H1 (cell line): ENCODE results near the gene EEF1G. TPM values are rescaled to one million over a fixed set of nuclear protein-coding genes. Genes with fewer than 3 reads are reported as not detected.
A peak's percentile ranks its signal among the peaks of the same experiment; 100 is the strongest.

Experiments used
- CTCF ChIA-PET: fragments of 300-600 bp; sonication (Branson Sonifier 250); formaldehyde crosslinking; loops from one replicate; lab custom pipeline; 2021; ENCODE audit not compliant: partially characterized antibody; lab: Charles Lee
- POLR2A ChIA-PET: fragments of 300-600 bp; sonication (Branson Sonifier 250); formaldehyde crosslinking; loops from one replicate; lab custom pipeline; 2021; ENCODE audit warnings: inconsistent platforms; ENCODE audit not compliant: partially characterized antibody; lab: Charles Lee
- DNase-seq, 2 experiments: peaks; one replicate each; pipeline versions ENCODE4 v3.0.0 to v3.0.0-alpha.2; 2010 to 2022; ENCODE audit warnings: low spot score in 2 of 2, low read depth in 1 of 2, mixed read lengths in 1 of 2
- FAIRE-seq: peaks from 2 replicates; lab custom pipeline; 2011; peaks lifted over from hg19 to GRCh38; lab: Jason Lieb, UNC
- H2AFZ ChIP-seq: 2 replicates; pipeline ENCODE4 v1.8.1; 2012; ENCODE audit warnings: low read length, inconsistent platforms
- H2AK5ac ChIP-seq: 2 replicates; pipeline ENCODE4 v1.6.1; 2013; ENCODE audit warnings: low read depth, low read length
- H2BK120ac ChIP-seq: replicated peaks from 2 replicates; pipeline ENCODE3; 2013; ENCODE audit warnings: low read depth, low read length, inconsistent platforms
- H2BK12ac ChIP-seq: 2 replicates; pipeline ENCODE4 v1.6.1; 2013; ENCODE audit warnings: low read depth, low read length
- H2BK15ac ChIP-seq: 2 replicates; pipeline ENCODE4 v1.6.1; 2013; ENCODE audit warnings: low read length
- H2BK20ac ChIP-seq: 2 replicates; pipeline ENCODE4 v1.6.1; 2013; ENCODE audit warnings: low read length
- H2BK5ac ChIP-seq: 2 replicates; pipeline ENCODE4 v1.6.1; 2013; ENCODE audit warnings: low read depth, low read length
- H3K14ac ChIP-seq: 2 replicates; pipeline ENCODE4 v1.6.1; 2013; ENCODE audit warnings: inconsistent platforms; ENCODE audit not compliant: insufficient read length
- H3K18ac ChIP-seq: 2 replicates; pipeline ENCODE4 v1.6.1; 2013; ENCODE audit warnings: low read length; ENCODE audit errors: extremely low read depth
- H3K23ac ChIP-seq: 2 replicates; pipeline ENCODE4 v1.6.1; 2013; ENCODE audit warnings: inconsistent platforms; ENCODE audit not compliant: insufficient read length
- H3K23me2 ChIP-seq: 2 replicates; pipeline ENCODE4 v1.6.1; 2013; ENCODE audit warnings: low read depth, low read length
- H3K27ac ChIP-seq: 2 replicates; pipeline ENCODE4 v1.6.1; 2011; ENCODE audit warnings: low read depth, low read length, inconsistent platforms
- H3K27me3 ChIP-seq, 4 experiments: replicated peaks in 1 of 4; 1 replicate in 1 of 4; 2 replicates in 3 of 4; pipeline versions ENCODE4 v1.6.1 to v1.8.1; 2011 to 2013; ENCODE audit warnings: low read length in 3 of 4, mild to moderate bottlenecking in 3 of 4, inconsistent platforms in 2 of 4, mixed read lengths in 2 of 4, moderate library complexity in 1 of 4; ENCODE audit not compliant: control insufficient read depth in 3 of 4, insufficient read depth in 3 of 4; ENCODE audit errors: extremely low read depth in 1 of 4
- H3K36me3 ChIP-seq, 4 experiments: 2 replicates each; pipeline versions ENCODE4 v1.6.1 to v1.8.1; 2011 to 2013; ENCODE audit warnings: mild to moderate bottlenecking in 4 of 4, low read length in 3 of 4, moderate library complexity in 2 of 4, control low read depth in 1 of 4, inconsistent platforms in 1 of 4; ENCODE audit not compliant: insufficient read depth in 4 of 4, control insufficient read depth in 2 of 4
- H3K4ac ChIP-seq: replicated peaks from 2 replicates; pipeline ENCODE3; 2013; ENCODE audit warnings: low read length, low read depth, mixed read lengths, inconsistent platforms; ENCODE audit not compliant: insufficient read length
- H3K4me1 ChIP-seq, 4 experiments: replicated peaks in 1 of 4; 1 replicate in 1 of 4; 2 replicates in 3 of 4; pipeline versions ENCODE4 v1.6.1 to v1.8.1; 2011 to 2013; ENCODE audit warnings: low read length in 3 of 4, inconsistent platforms in 2 of 4, mixed read lengths in 1 of 4; ENCODE audit not compliant: insufficient read depth in 4 of 4, control insufficient read depth in 3 of 4
- H3K4me2 ChIP-seq, 2 experiments: 2 replicates each; pipeline versions ENCODE4 v1.6.1 to v1.8.1; 2011 to 2013; ENCODE audit warnings: low read depth in 2 of 2, low read length in 2 of 2, control low read depth in 1 of 2, inconsistent platforms in 1 of 2, mild to moderate bottlenecking in 1 of 2; ENCODE audit not compliant: insufficient read depth in 1 of 2
- H3K4me3 ChIP-seq, 4 experiments: fragments of 200-600, 300-600 bp in 1 of 4; sonication (generic), shearing (Covaris generic), sonication (Bioruptor Twin) in 1 of 4; 2 replicates each; pipeline versions ENCODE4 v1.5.1 to v1.8.1; 2011 to 2016; ENCODE audit warnings: low read length in 4 of 4, low read depth in 3 of 4, control low read depth in 2 of 4, inconsistent platforms in 2 of 4, mild to moderate bottlenecking in 2 of 4, mixed read lengths in 1 of 4, moderate library complexity in 1 of 4; ENCODE audit not compliant: insufficient read depth in 2 of 4; ENCODE audit errors: extremely low read depth in 1 of 4
- H3K56ac ChIP-seq: replicated peaks from 2 replicates; pipeline ENCODE3; 2013; ENCODE audit warnings: low read depth, mild to moderate bottlenecking, mixed read lengths, low read length, inconsistent platforms; ENCODE audit not compliant: insufficient read length
- H3K79me1 ChIP-seq: 2 replicates; pipeline ENCODE4 v1.6.1; 2013; ENCODE audit warnings: low read depth, low read length, control low read depth
- H3K79me2 ChIP-seq, 2 experiments: 2 replicates each; pipeline versions ENCODE4 v1.6.1 to v1.8.1; 2012 to 2013; ENCODE audit warnings: low read length in 2 of 2, mild to moderate bottlenecking in 2 of 2, inconsistent platforms in 1 of 2; ENCODE audit not compliant: insufficient read depth in 2 of 2, control insufficient read depth in 1 of 2
- H3K9ac ChIP-seq, 4 experiments: replicated peaks in 1 of 4; 1 replicate in 1 of 4; 2 replicates in 3 of 4; pipeline versions ENCODE4 v1.6.1 to v1.8.1; 2011 to 2013; ENCODE audit warnings: low read depth in 3 of 4, low read length in 3 of 4, control low read depth in 2 of 4, mild to moderate bottlenecking in 2 of 4, moderate library complexity in 2 of 4, inconsistent platforms in 1 of 4; ENCODE audit errors: extremely low read depth in 1 of 4
- H3K9me3 ChIP-seq, 2 experiments: 2 replicates each; pipeline versions ENCODE4 v1.6.1 to v1.8.1; 2012 to 2013; ENCODE audit warnings: mild to moderate bottlenecking in 2 of 2, moderate library complexity in 2 of 2, control low read depth in 1 of 2, inconsistent platforms in 1 of 2, low read depth in 1 of 2, low read length in 1 of 2, mixed read lengths in 1 of 2; ENCODE audit not compliant: insufficient read depth in 2 of 2
- H4K20me1 ChIP-seq, 2 experiments: replicated peaks in 1 of 2; 2 replicates each; pipeline versions ENCODE3 to v1.8.1; 2011 to 2013; ENCODE audit warnings: inconsistent platforms in 2 of 2, low read length in 2 of 2, mild to moderate bottlenecking in 1 of 2; ENCODE audit not compliant: insufficient read depth in 2 of 2, control insufficient read depth in 1 of 2
- H4K5ac ChIP-seq: 2 replicates; pipeline ENCODE4 v1.6.1; 2013; ENCODE audit warnings: low read length, low read depth, mixed read lengths, inconsistent platforms; ENCODE audit not compliant: insufficient read length
- H4K8ac ChIP-seq: 2 replicates; pipeline ENCODE4 v1.8.0; 2013; ENCODE audit warnings: mild to moderate bottlenecking, moderate library complexity, low read length, inconsistent platforms; ENCODE audit not compliant: insufficient read depth; ENCODE audit errors: extremely low read depth
- H4K91ac ChIP-seq: replicated peaks from 2 replicates; pipeline ENCODE3; 2013; ENCODE audit warnings: low read length, mixed read lengths, inconsistent platforms; ENCODE audit not compliant: insufficient read length
- NANOG ChIP-seq: IDR thresholded peaks from 2 replicates; pipeline ENCODE4 v1.6.1; 2011; ENCODE audit warnings: low read length, low read depth, mild to moderate bottlenecking, inconsistent platforms; ENCODE audit not compliant: insufficient read depth, poor library complexity, severe bottlenecking
- POLR2A ChIP-seq, 2 experiments: IDR thresholded peaks; 1 replicate in 1 of 2; 2 replicates in 1 of 2; pipeline ENCODE4 v1.6.1; 2011; ENCODE audit warnings: low read depth in 2 of 2, low read length in 2 of 2, mild to moderate bottlenecking in 2 of 2; ENCODE audit errors: control extremely low read depth in 1 of 2
- WGBS, 2 experiments: shearing (Covaris generic) in 1 of 2; methylation state at CpG; one replicate each; pipeline versions ENCODE4 v1.1.6 to v1.1.7; 2013 to 2015; ENCODE audit warnings: low lambda C conversion rate in 2 of 2, mixed read lengths in 2 of 2, inconsistent platforms in 1 of 2, low coverage in 1 of 2, missing lambda C conversion rate in 1 of 2; ENCODE audit not compliant: insufficient replicate concordance in 2 of 2, insufficient coverage in 1 of 2, insufficient read length in 1 of 2; ENCODE audit errors: extremely low coverage in 1 of 2, missing lambda C conversion rate in 1 of 2; 5-methylcytosine and 5-hydroxymethylcytosine counted together
- polyA plus RNA-seq, 7 experiments: library from polyadenylated mRNA; depleted of rRNA in 3 of 7; stranded (reverse) in 5 of 7; unstranded in 2 of 7; fragments of >200 nt in 5 of 7; fragments of 200-250 nt in 2 of 7; gene quantifications; 1 replicate in 5 of 7; 2 replicates in 1 of 7; 4 replicates in 1 of 7; pipeline versions ENCODE4 v1.2.1 to v1.2.3, GENCODE V29; 2011 to 2013; ENCODE audit warnings: missing spikeins in 2 of 7, mixed read lengths in 2 of 7
- total RNA-seq: library from RNA; stranded (reverse); fragmentation: NEBNext Ultra II Directional; extraction: Animal tissue kit (Norgen Biotek cat#: 25700); gene quantifications from 2 replicates; pipeline ENCODE4 v1.2.1, GENCODE V29; 2021

Gene EEF1G
- total and polyA plus RNA-seq, 2 of the 8 experiments (the other 6 are each of a cell fraction or from before 2014, with no cell fraction given), result 1,627 to 1,996 TPM

DNA sequence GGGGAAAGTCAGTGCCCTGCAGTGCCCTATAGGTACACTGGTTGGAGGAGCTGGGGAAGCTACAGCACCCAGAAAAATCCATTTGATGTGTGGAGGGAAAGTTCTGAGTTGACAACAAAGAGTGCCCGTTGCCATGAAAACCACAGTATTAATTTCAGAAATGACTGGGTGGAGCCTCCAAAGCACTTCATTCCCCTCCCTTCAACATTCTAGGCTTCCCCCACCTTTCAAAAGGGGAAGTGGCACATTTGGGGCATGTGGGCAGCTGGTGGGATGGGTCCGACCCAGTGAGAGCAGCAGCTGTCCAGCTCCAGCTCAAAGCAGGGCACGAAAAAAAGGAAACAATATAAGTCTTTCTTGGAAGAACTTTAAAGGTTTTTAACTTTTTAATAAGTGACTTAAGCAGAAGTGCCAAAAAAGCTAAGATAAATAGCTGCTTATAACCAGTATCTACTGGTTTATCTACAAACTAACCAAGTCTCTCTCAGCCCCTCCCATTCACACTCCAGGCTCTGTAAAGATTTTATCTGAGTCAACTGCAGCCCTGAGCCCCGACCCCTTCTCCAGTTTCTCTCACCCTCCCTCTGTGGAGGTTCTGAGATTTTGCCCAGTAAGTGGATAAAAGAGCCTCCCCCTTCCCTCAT, 18.1 kb downstream of the EEF1G start:
- peak overlapping the region in 1 of 2 experiments; percentile 5; a peak in 1 of 4 replicates for H3K4me2 ChIP-seq
- H3K9ac ChIP-seq, result no peak overlapping the region

More for the DNA sequence above, 18.1 kb downstream of the EEF1G start:
- no peak overlapping the region for H2AFZ ChIP-seq
- no peak overlapping the region for H4K5ac ChIP-seq
- no peak overlapping the region for H3K4me3 ChIP-seq
- H2BK20ac ChIP-seq, result no peak overlapping the region
- H2BK12ac ChIP-seq, result peak overlapping the region; percentile 20; the same call in 1 of the 2 replicates
- TF ChIP-seq NANOG (no peak), POLR2A (IDR thresholded peaks at IDR 0.05; ENCODE audit: control extremely low read depth in 1 of 2, low read depth in 2 of 2, low read length in 2 of 2) (peak in 1 of 2 experiments; percentile 6; a peak in 1 of 3 replicates)
- DNase-seq, result no peak
- ChIA-PET POLR2A (interaction anchor here (0.9 to 20.3 kb wide), 9 partner anchors 12 to 123 kb away, joined by 3 to 336 read pairs (median 7); partner anchors contain the start of genes C11orf98, CSKMT, EEF1G and MTA2), CTCF (interaction anchor here (0.6 to 10.9 kb wide), 9 partner anchors 12 to 1861 kb away, joined by 3 to 161 read pairs (median 4); no protein-coding TSS in a partner anchor)
- no peak overlapping the region for H3K56ac ChIP-seq
- H2BK15ac ChIP-seq, result no peak overlapping the region
- H3K79me2 ChIP-seq, result peaks cover 0 to 7% of the 10 kb centered on the region in 2 experiments; a peak in 1 of 4 replicates
- FAIRE-seq, result no peak
- H2BK120ac ChIP-seq, result no peak overlapping the region
- H3K4ac ChIP-seq, result no peak overlapping the region
- H4K8ac ChIP-seq, result peak overlapping the region; percentile 29; the same call in 1 of the 2 replicates
- H3K4me1 ChIP-seq, result peaks cover 28 to 62% (median 37%) of the 10 kb centered on the region in 4 experiments
- H3K27ac ChIP-seq, result 0 out of 2 replicates have a peak overlapping the region, but pooled peaks have one; percentile 67
- 0 out of 2 replicates have a peak, but pooled peaks cover 3% of the 10 kb centered on the region for H3K79me1 ChIP-seq
- 87% methylated on average over 4 of the region's 4 CpGs; no CpG with 5 or more reads in 1 of the 2 experiments for WGBS, 2 experiments
- H2AK5ac ChIP-seq, result no peak overlapping the region
- H4K91ac ChIP-seq, result no peak overlapping the region
- no peak overlapping the region for H3K14ac ChIP-seq
- H3K23me2 ChIP-seq, result peaks cover 2% of the 10 kb centered on the region; the same call in 1 of the 2 replicates
- H3K36me3 ChIP-seq, result peaks cover 14 to 33% (median 23%) of the 10 kb centered on the region in 4 experiments
- H2BK5ac ChIP-seq, result peak overlapping the region; percentile 64; the same call in 1 of the 2 replicates
- no peaks in the 10 kb centered on the region for H3K9me3 ChIP-seq
- peaks cover 5 to 28% of the 10 kb centered on the region in 2 experiments for H4K20me1 ChIP-seq
- H3K23ac ChIP-seq, result no peak overlapping the region
- no peaks in the 10 kb centered on the region; a peak in 1 of 7 replicates for H3K27me3 ChIP-seq
- H3K18ac ChIP-seq, result no peak overlapping the region
